HG03571 (cell line): ENCODE measurements around the gene LRRC23.
"Not testable (repeated sequence)": the region's sequence is repeated elsewhere in the genome, so short reads cannot be mapped to it uniquely, and the experiment has no call there.

Experiments
- ATAC-seq: cut with Tn5 transposase; IDR thresholded peaks from one replicate; pipeline ENCODE4 v1.9.1; 2021; ENCODE audit not compliant: unreplicated experiment

The LRRC23 gene

GRCh38 chr12:6899837-6900519 is 4.6 kb upstream of the LRRC23 start:
- ATAC-seq = no peak

- ATAC-seq = no peak
These were observed 2.2 kb upstream of the LRRC23 start for GRCh38 chr12:6902448-6902847.

GRCh38 chr12:6903722-6904121 is 900 bp upstream of the LRRC23 start:
- no peak for ATAC-seq

- ATAC-seq = no peak
These were observed 905 bp downstream of the LRRC23 start for GRCh38 chr12:6905414-6906040.

- ATAC-seq = not testable (repeated sequence)
These were observed 3.5 kb downstream of the LRRC23 start for GRCh38 chr12:6908141-6908540.

- no peak for ATAC-seq
These were observed 5.0 kb downstream of the LRRC23 start for GRCh38 chr12:6909421-6910145.

- no peak for ATAC-seq
These were observed 7.7 kb downstream of the LRRC23 start for GRCh38 chr12:6912164-6912935.

GRCh38 chr12:6914246-6914946 is 9.8 kb downstream of the LRRC23 start, which contains the start of gene ENO2:
ENO2 (plus strand) TSS chr12:6914580; CDS start chr12:6915833, 1,253 bp downstream.
- ATAC-seq = peak; percentile 55

GRCh38 chr12:6914947-6915788 is 10.5 kb downstream of the LRRC23 start:
- ATAC-seq = no peak

- ATAC-seq = no peak
These were observed 11.2 kb downstream of the LRRC23 start for GRCh38 chr12:6915789-6916285.

- no peak for ATAC-seq
These were observed 12.0 kb downstream of the LRRC23 start for GRCh38 chr12:6916426-6917200.

- ATAC-seq = no peak
These were observed 13.0 kb downstream of the LRRC23 start for GRCh38 chr12:6917491-6918231.

GRCh38 chr12:6919588-6919987 is 15.0 kb downstream of the LRRC23 start:
- ATAC-seq = no peak

- no peak for ATAC-seq
These were observed 16.9 kb downstream of the LRRC23 start for GRCh38 chr12:6921539-6921938.

GRCh38 chr12:6921996-6922946 is 17.6 kb downstream of the LRRC23 start:
- ATAC-seq = no peak

GRCh38 chr12:6923003-6923732 is 18.5 kb downstream of the LRRC23 start:
- no peak for ATAC-seq
